Adrenal gland (tissue), 12 donors: Measurements from ENCODE around the gene FOXRED2. TPM values are rescaled to one million over a fixed set of nuclear protein-coding genes. Genes with fewer than 3 reads are reported as not detected.
"Not testable (repeated sequence)": the region's sequence is repeated elsewhere in the genome, so short reads cannot be mapped to it uniquely, and the experiment has no call there.

Experiments used
- DNase-seq, 7 donors: peaks; one replicate each; pipeline ENCODE4 v3.0.0-alpha.2; 2019 to 2020
- H3K27ac ChIP-seq, 5 donors: fragments of 200-600 bp; sonication (generic) in 4 of 5; 1 replicate in 3 of 5; 2 replicates in 2 of 5; pipeline versions ENCODE4 v1.5.1 to v1.8.0; 2016 to 2020; ENCODE audit warnings: mild to moderate bottlenecking in 1 of 5
- H3K27me3 ChIP-seq: fragments of 200-600 bp; 2 replicates; pipeline ENCODE4 v1.8.0; 2021
- H3K36me3 ChIP-seq, 2 donors: fragments of 200-600 bp; replicated peaks in 1 of 2; 1 replicate in 1 of 2; 2 replicates in 1 of 2; pipeline versions ENCODE4 v1.5.1 to v1.8.0; 2018 to 2022
- H3K4me1 ChIP-seq, 2 donors: fragments of 200-600 bp; replicated peaks in 1 of 2; 1 replicate in 1 of 2; 2 replicates in 1 of 2; pipeline versions ENCODE4 v1.5.1 to v1.8.0; 2018 to 2021
- H3K4me3 ChIP-seq, 4 donors: fragments of 200-600 bp; sonication (generic) in 3 of 4; one replicate each; pipeline ENCODE4 v1.5.1; 2016 to 2018
- H3K9me3 ChIP-seq, 3 donors: fragments of 200-600 bp; sonication (generic) in 1 of 3; replicated peaks in 1 of 3; 1 replicate in 2 of 3; 2 replicates in 1 of 3; pipeline versions ENCODE4 v1.5.1 to v1.8.0; 2016 to 2021
- CTCF ChIP-seq, 6 experiments: fragments of 450-650 bp in 4 of 6; fragments of 200-600 bp in 2 of 6; sonication (generic) in 1 of 6; IDR thresholded peaks; 1 replicate in 5 of 6; 2 replicates in 1 of 6; pipeline versions ENCODE4 v1.5.1 to v1.8.0; 2016 to 2021; ENCODE audit warnings: antibody characterized with exemption in 6 of 6, mild to moderate bottlenecking in 2 of 6, moderate library complexity in 1 of 6
- POLR2A ChIP-seq, 2 donors: fragments of 450-650 bp; IDR thresholded peaks; one replicate each; pipeline ENCODE4 v1.6.1; 2017; ENCODE audit warnings: antibody characterized with exemption in 2 of 2, mild to moderate bottlenecking in 2 of 2, moderate library complexity in 1 of 2
- WGBS, 4 donors: extraction: QIAGEN DNeasy Blood & Tissue Kit in 2 of 4; methylation state at CpG; one replicate each; pipeline versions ENCODE4 v1.1.5 to v1.1.7; 2013 to 2017; 5-methylcytosine and 5-hydroxymethylcytosine counted together
- intact Hi-C, 2 donors: fragments of 100-400 bp; cut with DNase I; formaldehyde crosslinking; loops; one replicate each; pipeline versions ENCODE4 v1.14.1 to v1.15.0; 2022 to 2023
- polyA plus RNA-seq, 3 donors: library from polyadenylated mRNA; stranded (reverse); fragments of 200-250 nt in 2 of 3; fragments of 350-450 nt in 1 of 3; fragmentation: Illumina TruSeq in 1 of 3; extraction: RNeasy Lipid Tissue Mini Kit (QIAGEN cat#74804) in 1 of 3; gene quantifications; one replicate each; pipeline ENCODE4 v1.2.3, GENCODE V29; 2013 to 2014
- total RNA-seq, 9 donors: library from RNA; depleted of rRNA in 4 of 9; stranded (reverse); fragments of >200 nt in 4 of 9; fragments of 120-200 nt in 1 of 9; fragmentation: NEBNext Ultra II Directional in 1 of 9; extraction: Animal tissue kit (Norgen Biotek cat#: 25700) in 1 of 9; gene quantifications; one replicate each; pipeline versions ENCODE4 v1.1.0 to v1.2.4, GENCODE V29; 2013 to 2023
- donor health status: healthy with polysubstance abuse.
- donor health status: Bipolar disorder and iron deficiency.
- donor health status: DM: yes; HTN: yes; CAD: no.
- donor health status: DM: no; HTN: no; CAD: no.
- donor health status: DM: no; HTN: no; CAD: no.
- donor health status: DM: yes; HTN: yes; CAD: no.

Gene FOXRED2
- total and polyA plus RNA-seq, 12 donors, result 5.5 to 37.6 (median 22.9) TPM

- WGBS, 4 donors, result 37 to 56% (median 50%) methylated on average over 7 of the region's 7 CpGs
- TF ChIP-seq CTCF (IDR thresholded peaks at IDR 0.05), result no peak
- no peak for TF ChIP-seq POLR2A (IDR thresholded peaks at IDR 0.05)
- H3K4me3 ChIP-seq, result no peak overlapping the region
- DNase-seq, result no peak
- no peaks in the 10 kb centered on the region for H3K4me1 ChIP-seq
- no peak overlapping the region for H3K27ac ChIP-seq
- no peaks in the 10 kb centered on the region for H3K9me3 ChIP-seq
- H3K27me3 ChIP-seq, result no peaks in the 10 kb centered on the region
- intact Hi-C loops, result no loop called here
- no peaks in the 10 kb centered on the region for H3K36me3 ChIP-seq
Measured at GRCh38 chr22:36538529-36538928, 31.7 kb upstream of the FOXRED2 start.

- H3K27me3 ChIP-seq, result no peaks in the 10 kb centered on the region
- H3K36me3 ChIP-seq, result no peaks in the 10 kb centered on the region
- intact Hi-C loops, result no loop called here
- WGBS, 4 donors, result 58 to 77% (median 66%) methylated on average over 4 to 7 of the region's 7 CpGs; no CpG with 5 or more reads in 1 of the 4 donors
- H3K9me3 ChIP-seq, result no peaks in the 10 kb centered on the region
- no peak for TF ChIP-seq CTCF (IDR thresholded peaks at IDR 0.05)
- TF ChIP-seq POLR2A (IDR thresholded peaks at IDR 0.05), result no peak
- no peak overlapping the region for H3K27ac ChIP-seq
- no peak overlapping the region for H3K4me3 ChIP-seq
- H3K4me1 ChIP-seq, result no peaks in the 10 kb centered on the region
- DNase-seq, result no peak
Measured at GRCh38 chr22:36536717-36537116, 29.9 kb upstream of the FOXRED2 start.

GRCh38 chr22:36533320-36533719 lies 26.5 kb upstream of the FOXRED2 start:
- H3K4me3 ChIP-seq, intact Hi-C loops, H3K36me3 ChIP-seq, H3K4me1 ChIP-seq, H3K27me3 ChIP-seq, H3K9me3 ChIP-seq, H3K27ac ChIP-seq, DNase-seq: not testable (repeated sequence)
- 76 to 89% (median 82%) methylated on average over 4 of the region's 4 CpGs for WGBS, 4 donors

- TF ChIP-seq CTCF (IDR thresholded peaks at IDR 0.05) (no peak), POLR2A (IDR thresholded peaks at IDR 0.05) (no peak)
- Histone ChIP-seq H3K4me1 (peaks cover 0 to 15% of the 10 kb centered on the region in 2 donors), H3K27ac (no peak overlapping the region), H3K4me3 (no peak overlapping the region), H3K9me3 (no peaks in the 10 kb centered on the region), H3K36me3 (no peaks in the 10 kb centered on the region), H3K27me3 (no peaks in the 10 kb centered on the region)
- intact Hi-C loops, result no loop called here
- no peak for DNase-seq
- WGBS, 4 donors, result 62 to 90% (median 82%) methylated on average over 2 of the region's 2 CpGs
Measured at GRCh38 chr22:36532466-36532865, 25.6 kb upstream of the FOXRED2 start.
